SU-DHL-6 (cell line): Measurements from ENCODE around the gene ALOX5AP.

Experiments
- CTCF ChIP-seq: fragments of 200-600 bp; sonication (generic); IDR thresholded peaks from one replicate; pipeline ENCODE4 v1.5.1; 2017; ENCODE audit warnings: antibody characterized with exemption, mild to moderate bottlenecking, low read length, moderate library complexity; ENCODE audit not compliant: insufficient read depth, poor library complexity, severe bottlenecking
- EZH2phosphoT487 ChIP-seq: fragments of 200-600 bp; sonication (generic), shearing (Covaris generic); conservative IDR thresholded peaks from 2 replicates; pipeline ENCODE4 v1.6.1; 2018; ENCODE audit warnings: mild to moderate bottlenecking, antibody characterized with exemption, low read length, moderate library complexity, mixed read lengths

GRCh38 chr13:30743319-30744055 is 8.1 kb downstream of the ALOX5AP start:
- TF ChIP-seq CTCF (no peak), EZH2phosphoT487 (no peak)
